Endothelial cell of umbilical vein (primary cell): Measurements from ENCODE around the gene SLC26A11. TPM values are rescaled to one million over a fixed set of nuclear protein-coding genes. Genes with fewer than 3 reads are reported as not detected.
"Not testable (repeated sequence)": the region's sequence is repeated elsewhere in the genome, so short reads cannot be mapped to it uniquely, and the experiment has no call there.

Experiments
- BruUV-seq: library from RNA; stranded (reverse); fragments of 400-500 nt; replicated peaks from 2 replicates; lab custom pipeline; 2021; lab: Mats Ljungman, UMichigan
- CTCF ChIA-PET: fragments of 300-600, 350-600 bp; sonication (Branson Sonifier 250); formaldehyde crosslinking; loops from one replicate; lab custom pipeline; 2021; ENCODE audit warnings: antibody characterized with exemption, inconsistent platforms; lab: Charles Lee
- POLR2A ChIA-PET: fragments of 300-600, 350-600 bp; sonication (Branson Sonifier 250); formaldehyde crosslinking; loops from one replicate; lab custom pipeline; 2021; ENCODE audit warnings: antibody characterized with exemption, inconsistent platforms; lab: Charles Lee
- DNase-seq: peaks from one replicate; pipeline ENCODE4 v3.0.0-alpha.2; 2011; ENCODE audit warnings: low read depth, low spot score
- FAIRE-seq: peaks from 2 replicates; lab custom pipeline; 2011; peaks lifted over from hg19 to GRCh38; lab: Jason Lieb, UNC
- H2AFZ ChIP-seq: 2 replicates; pipeline ENCODE4 v1.6.0; 2012; ENCODE audit warnings: low read depth, low read length, control low read depth, inconsistent platforms
- H3K27ac ChIP-seq: 2 replicates; pipeline ENCODE4 v1.5.1; 2011; ENCODE audit warnings: low read depth, mild to moderate bottlenecking, control low read depth, low read length, moderate library complexity; ENCODE audit not compliant: insufficient read depth
- H3K27me3 ChIP-seq, 2 experiments: 2 replicates each; pipeline versions ENCODE4 v1.6.0 to v1.6.1; 2011; ENCODE audit warnings: low read length in 2 of 2, mixed read lengths in 1 of 2; ENCODE audit not compliant: control insufficient read depth in 2 of 2, insufficient read depth in 2 of 2
- H3K36me3 ChIP-seq, 2 experiments: 2 replicates in 1 of 2; 3 replicates in 1 of 2; pipeline ENCODE4 v1.5.1; 2011; ENCODE audit warnings: low read length in 2 of 2, mild to moderate bottlenecking in 1 of 2, moderate library complexity in 1 of 2; ENCODE audit not compliant: control insufficient read depth in 2 of 2, insufficient read depth in 2 of 2; ENCODE audit errors: extremely low read depth in 1 of 2
- H3K4me1 ChIP-seq: 3 replicates; pipeline ENCODE4 v1.5.1; 2011; ENCODE audit warnings: mild to moderate bottlenecking, low read length; ENCODE audit not compliant: control insufficient read depth, insufficient read depth; ENCODE audit errors: extremely low read depth
- H3K4me2 ChIP-seq: 2 replicates; pipeline ENCODE4 v1.6.1; 2011; ENCODE audit warnings: low read length, control low read depth, mixed read lengths; ENCODE audit not compliant: insufficient read depth
- H3K4me3 ChIP-seq, 3 experiments: fragments of 200-600 bp in 1 of 3; sonication (generic), shearing (Covaris generic) in 1 of 3; replicated peaks in 1 of 3; 2 replicates each; pipeline ENCODE4 v1.5.1; 2011 to 2016; ENCODE audit warnings: control low read depth in 3 of 3, low read length in 3 of 3, mild to moderate bottlenecking in 2 of 3, inconsistent platforms in 1 of 3, low read depth in 1 of 3, moderate library complexity in 1 of 3; ENCODE audit not compliant: insufficient read depth in 1 of 3
- H3K79me2 ChIP-seq: 2 replicates; pipeline ENCODE4 v1.6.0; 2012; ENCODE audit warnings: low read length, inconsistent platforms; ENCODE audit not compliant: control insufficient read depth, insufficient read depth
- H3K9ac ChIP-seq: replicated peaks from 2 replicates; pipeline ENCODE3; 2011; ENCODE audit warnings: low read length, control low read depth; ENCODE audit not compliant: insufficient read depth; ENCODE audit errors: extremely low read depth
- H3K9me1 ChIP-seq: replicated peaks from 3 replicates; pipeline ENCODE4 v1.6.0; 2011; ENCODE audit warnings: mild to moderate bottlenecking, low read length; ENCODE audit not compliant: control insufficient read depth, insufficient read depth; ENCODE audit errors: extremely low read depth
- H3K9me3 ChIP-seq: replicated peaks from 2 replicates; pipeline ENCODE4 v1.5.1; 2012; ENCODE audit warnings: low read length, inconsistent platforms; ENCODE audit not compliant: control insufficient read depth, insufficient read depth
- H4K20me1 ChIP-seq: replicated peaks from 2 replicates; pipeline ENCODE3; 2011; ENCODE audit warnings: mild to moderate bottlenecking, low read length; ENCODE audit not compliant: control insufficient read depth, insufficient read depth; ENCODE audit errors: extremely low read depth
- EZH2 ChIP-seq: IDR thresholded peaks from 2 replicates; pipeline ENCODE4 v1.6.1; 2012; ENCODE audit warnings: borderline replicate concordance, low read depth, mild to moderate bottlenecking, moderate library complexity, low read length, inconsistent platforms; ENCODE audit not compliant: severe bottlenecking
- FOS ChIP-seq: IDR thresholded peaks from 2 replicates; pipeline ENCODE4 v1.6.1; 2011; ENCODE audit warnings: mild to moderate bottlenecking, low read length, moderate library complexity, borderline replicate concordance; ENCODE audit not compliant: insufficient read depth
- GATA2 ChIP-seq: IDR thresholded peaks from 2 replicates; pipeline ENCODE4 v1.7.0; 2011; ENCODE audit warnings: low read depth, mild to moderate bottlenecking, moderate library complexity, mixed read lengths, low read length; ENCODE audit not compliant: insufficient read length, insufficient read depth
- POLR2A ChIP-seq: IDR thresholded peaks from 2 replicates; pipeline ENCODE4 v1.6.1; 2012; ENCODE audit warnings: low read depth, mild to moderate bottlenecking, control low read depth, low read length
- POLR2AphosphoS5 ChIP-seq: IDR thresholded peaks from 2 replicates; pipeline ENCODE4 v1.6.1; 2012; ENCODE audit warnings: low read depth, mild to moderate bottlenecking, control low read depth, low read length, moderate library complexity; ENCODE audit not compliant: insufficient read depth
- dilution Hi-C: fragments of 300-500 bp; cut with MboI; formaldehyde crosslinking; loops from one replicate; pipeline ENCODE4 v1.15.0; 2019; ENCODE audit warnings: low sequenced_read_pairs; ENCODE audit not compliant: extremely low pct_ligation_motif_present
- intact Hi-C: fragments of 100-400 bp; cut with micrococcal nuclease; formaldehyde crosslinking; loops from one replicate; pipeline ENCODE4 v1.10.0; 2022
- polyA plus RNA-seq, 4 experiments: library from polyadenylated mRNA; depleted of rRNA in 3 of 4; stranded (reverse) in 3 of 4; unstranded in 1 of 4; fragments of >200 nt; gene quantifications; 2 replicates each; pipeline versions ENCODE4 v1.2.1 to v1.2.3, GENCODE V29; 2011 to 2012; ENCODE audit warnings: missing spikeins in 1 of 4
- total RNA-seq: library from RNA; stranded (reverse); gene quantifications from 2 replicates; pipeline ENCODE4 v1.2.3, GENCODE V29; 2021
- TF ChIP-seq, protein P1 (sequence below), 2 donors: IDR thresholded peaks; 1 replicate in 1 of 2; 2 replicates in 1 of 2; pipeline ENCODE4 v1.5.1; 2011; ENCODE audit warnings: low read length in 2 of 2, mild to moderate bottlenecking in 2 of 2, moderate library complexity in 2 of 2, control low read depth in 1 of 2, inconsistent platforms in 1 of 2, low read depth in 1 of 2; ENCODE audit not compliant: insufficient read depth in 1 of 2; ENCODE audit errors: extremely low read depth in 1 of 2
- TF ChIP-seq, protein P2 (sequence below): IDR thresholded peaks from 2 replicates; pipeline ENCODE4 v1.6.1; 2011; ENCODE audit not compliant: insufficient read depth, insufficient read length

Gene SLC26A11
- total and polyA plus RNA-seq, 2 donors (not counting 3 experiments of a cell fraction or from before 2014, with no cell fraction given): 25.2 to 33.0 TPM

DNA sequence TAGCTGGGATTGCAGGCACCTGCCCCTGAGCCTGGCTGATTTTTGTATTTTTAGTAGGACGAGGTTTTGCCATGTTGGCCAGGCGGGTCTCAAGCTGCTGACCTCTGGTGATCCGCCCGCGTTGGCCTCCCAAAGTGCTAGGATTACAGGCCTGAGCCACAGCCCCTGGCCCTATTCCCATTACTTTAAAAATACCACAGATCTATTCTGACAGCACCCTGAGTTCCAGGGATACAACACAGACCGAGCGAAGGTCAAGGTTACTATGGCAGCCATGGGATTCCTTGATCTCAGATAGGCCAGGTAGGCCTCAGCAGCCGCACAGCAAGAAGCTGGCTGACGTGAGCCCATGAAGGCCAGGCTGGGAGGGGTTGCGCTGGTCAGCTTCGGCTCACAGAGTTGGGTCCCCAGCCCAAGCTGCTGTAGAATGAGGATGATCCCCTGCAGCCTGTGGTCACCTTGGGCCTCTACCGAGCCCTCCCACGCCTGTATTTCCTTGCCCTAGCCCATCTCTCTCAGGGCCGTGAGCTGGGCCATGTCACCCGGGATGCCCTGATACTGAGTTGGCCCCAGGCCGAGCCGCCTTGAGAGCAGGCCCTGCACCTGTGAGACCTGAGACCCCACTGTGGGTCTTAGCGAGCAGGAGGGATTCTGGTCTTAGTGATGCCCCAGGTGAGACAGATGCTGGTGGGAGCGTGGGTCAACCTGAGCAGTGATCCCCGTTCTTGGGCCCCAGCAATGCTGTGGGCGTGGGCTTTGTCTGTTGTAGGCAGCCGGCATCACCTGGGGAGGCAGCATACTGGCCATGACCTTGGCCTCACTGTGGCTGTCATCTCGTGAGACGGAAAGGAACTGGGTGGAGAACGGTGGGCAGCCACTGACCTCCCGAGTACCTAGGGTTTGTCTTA, 23.6 kb downstream of the SLC26A11 start:
- Histone ChIP-seq H3K9ac (no peak overlapping the region), H4K20me1 (no peaks in the 10 kb centered on the region), H3K9me1 (no peaks in the 10 kb centered on the region), H3K4me3 (no peak overlapping the region), H3K79me2 (no peaks in the 10 kb centered on the region), H3K27ac (no peak overlapping the region), H3K4me2 (no peak overlapping the region), H3K4me1 (no peaks in the 10 kb centered on the region), H3K9me3 (no peaks in the 10 kb centered on the region), H3K36me3 (peaks cover 0 to 17% of the 10 kb centered on the region in 2 experiments), H3K27me3 (no peaks in the 10 kb centered on the region), H2AFZ (no peak overlapping the region)
- no peak for DNase-seq
- intact Hi-C loops: no loop called here
- TF ChIP-seq, protein P1, sequence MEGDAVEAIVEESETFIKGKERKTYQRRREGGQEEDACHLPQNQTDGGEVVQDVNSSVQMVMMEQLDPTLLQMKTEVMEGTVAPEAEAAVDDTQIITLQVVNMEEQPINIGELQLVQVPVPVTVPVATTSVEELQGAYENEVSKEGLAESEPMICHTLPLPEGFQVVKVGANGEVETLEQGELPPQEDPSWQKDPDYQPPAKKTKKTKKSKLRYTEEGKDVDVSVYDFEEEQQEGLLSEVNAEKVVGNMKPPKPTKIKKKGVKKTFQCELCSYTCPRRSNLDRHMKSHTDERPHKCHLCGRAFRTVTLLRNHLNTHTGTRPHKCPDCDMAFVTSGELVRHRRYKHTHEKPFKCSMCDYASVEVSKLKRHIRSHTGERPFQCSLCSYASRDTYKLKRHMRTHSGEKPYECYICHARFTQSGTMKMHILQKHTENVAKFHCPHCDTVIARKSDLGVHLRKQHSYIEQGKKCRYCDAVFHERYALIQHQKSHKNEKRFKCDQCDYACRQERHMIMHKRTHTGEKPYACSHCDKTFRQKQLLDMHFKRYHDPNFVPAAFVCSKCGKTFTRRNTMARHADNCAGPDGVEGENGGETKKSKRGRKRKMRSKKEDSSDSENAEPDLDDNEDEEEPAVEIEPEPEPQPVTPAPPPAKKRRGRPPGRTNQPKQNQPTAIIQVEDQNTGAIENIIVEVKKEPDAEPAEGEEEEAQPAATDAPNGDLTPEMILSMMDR (IDR thresholded peaks at IDR 0.05; ENCODE audit: extremely low read depth in 1 of 2, insufficient read depth in 1 of 2, low read depth in 1 of 2, low read length in 2 of 2): no peak
- no peak for TF ChIP-seq POLR2A
- TF ChIP-seq EZH2: no peak
- TF ChIP-seq, protein P2, sequence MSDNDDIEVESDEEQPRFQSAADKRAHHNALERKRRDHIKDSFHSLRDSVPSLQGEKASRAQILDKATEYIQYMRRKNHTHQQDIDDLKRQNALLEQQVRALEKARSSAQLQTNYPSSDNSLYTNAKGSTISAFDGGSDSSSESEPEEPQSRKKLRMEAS: no peak
- TF ChIP-seq FOS: no peak
- no peak for TF ChIP-seq POLR2AphosphoS5
- no peak for TF ChIP-seq GATA2
- CTCF ChIA-PET: no interaction called here
- POLR2A ChIA-PET: no interaction called here
- FAIRE-seq: no peak
- BruUV-seq: no TSS peak
- dilution Hi-C loops: no loop called here

DNA sequence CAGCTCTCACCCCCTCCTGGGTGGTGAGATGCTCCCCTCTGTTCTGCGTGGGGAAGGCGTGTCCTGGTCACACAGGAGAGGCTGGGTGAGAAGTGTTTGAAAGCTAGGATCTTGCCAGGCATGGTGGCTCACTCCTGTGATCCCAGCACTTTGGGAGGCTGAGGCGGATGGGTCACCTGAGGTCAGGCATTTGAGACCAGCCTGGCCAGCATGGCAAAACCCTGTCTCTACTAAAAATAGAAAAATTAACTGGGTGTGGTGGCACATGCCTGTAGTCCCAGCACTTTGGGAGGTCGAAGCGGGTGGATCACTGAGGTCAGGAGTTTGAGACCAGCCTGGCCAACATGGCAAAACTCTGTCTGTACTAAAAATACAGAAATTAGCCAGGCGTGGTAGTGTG, 24.2 kb downstream of the SLC26A11 start:
- FAIRE-seq, H3K4me2 ChIP-seq, CTCF ChIA-PET, H3K9ac ChIP-seq, DNase-seq, H3K27me3 ChIP-seq, POLR2A ChIA-PET, H3K9me3 ChIP-seq, H3K4me3 ChIP-seq, H3K79me2 ChIP-seq, H3K4me1 ChIP-seq, H3K27ac ChIP-seq, dilution Hi-C loops, H3K9me1 ChIP-seq, BruUV-seq, H4K20me1 ChIP-seq, H2AFZ ChIP-seq, intact Hi-C loops: not testable (repeated sequence)
- peaks cover 0 to 17% of the 10 kb centered on the region in 2 experiments for H3K36me3 ChIP-seq
